ENCODE results near the gene MITF. TPM values are rescaled to one million over a fixed set of nuclear protein-coding genes. Genes with fewer than 3 reads are reported as not detected.

Gene MITF
- total and polyA plus RNA-seq, 2 experiments from 2014 or later, result 73.2 to 99.9 TPM

GRCh38 chr3:69718866-69719586 is 20.2 kb upstream of the MITF start:
- TF ChIP-seq CTCF (IDR thresholded peaks at IDR 0.05; ENCODE audit: low read depth, low read length), result no peak
- no peak for DNase-seq (ENCODE audit: low read depth in 1 of 2, low spot score in 1 of 2)
- H3K4me3 ChIP-seq, result no peak overlapping the region

GRCh38 chr3:69719587-69720122 is 19.6 kb upstream of the MITF start:
- peaks cover 29% of the 10 kb centered on the region for H3K4me1 ChIP-seq (ENCODE audit: low read depth)
- DNase-seq (ENCODE audit: low read depth in 1 of 2, low spot score in 1 of 2), result peak in 1 of 2 donors; percentile 9
- peak overlapping the region; percentile 85 for H3K27ac ChIP-seq
- no peaks in the 10 kb centered on the region for H3K36me3 ChIP-seq
- no peaks in the 10 kb centered on the region for H3K9me3 ChIP-seq (ENCODE audit: low read depth)
- TF ChIP-seq CTCF (IDR thresholded peaks at IDR 0.05; ENCODE audit: low read depth, low read length), result no peak
- H3K27me3 ChIP-seq, result no peaks in the 10 kb centered on the region
- no peak overlapping the region for H3K4me3 ChIP-seq

More at GRCh38 chr3:69718866-69719586, 20.2 kb upstream of the MITF start:
- Histone ChIP-seq H3K9me3 (ENCODE audit: low read depth) (no peaks in the 10 kb centered on the region), H3K27ac (peak overlapping the region; percentile 85), H3K4me1 (ENCODE audit: low read depth) (peaks cover 24% of the 10 kb centered on the region), H3K27me3 (no peaks in the 10 kb centered on the region), H3K36me3 (no peaks in the 10 kb centered on the region)

- Histone ChIP-seq H3K36me3 (no peaks in the 10 kb centered on the region), H3K4me3 (no peak overlapping the region), H3K27me3 (no peaks in the 10 kb centered on the region), H3K27ac (peak overlapping the region; percentile 85), H3K9me3 (ENCODE audit: low read depth) (no peaks in the 10 kb centered on the region), H3K4me1 (ENCODE audit: low read depth) (peaks cover 41% of the 10 kb centered on the region)
- DNase-seq (ENCODE audit: low read depth in 1 of 2, low spot score in 1 of 2), result no peak
- no peak for TF ChIP-seq CTCF (IDR thresholded peaks at IDR 0.05; ENCODE audit: low read depth, low read length)
Observed at GRCh38 chr3:69720824-69721223, 18.4 kb upstream of the MITF start.

- Histone ChIP-seq H3K4me1 (ENCODE audit: low read depth) (peaks cover 50% of the 10 kb centered on the region), H3K4me3 (no peak overlapping the region), H3K36me3 (no peaks in the 10 kb centered on the region), H3K27me3 (no peaks in the 10 kb centered on the region), H3K27ac (no peak overlapping the region), H3K9me3 (ENCODE audit: low read depth) (no peaks in the 10 kb centered on the region)
- no peak for TF ChIP-seq CTCF (IDR thresholded peaks at IDR 0.05; ENCODE audit: low read depth, low read length)
- no peak for DNase-seq (ENCODE audit: low read depth in 1 of 2, low spot score in 1 of 2)
Observed at GRCh38 chr3:69723389-69723788, 15.9 kb upstream of the MITF start.

GRCh38 chr3:69724722-69725435 is 14.4 kb upstream of the MITF start:
- Histone ChIP-seq H3K9me3 (ENCODE audit: low read depth) (no peaks in the 10 kb centered on the region), H3K4me1 (ENCODE audit: low read depth) (peaks cover 41% of the 10 kb centered on the region), H3K27ac (peak overlapping the region; percentile 94), H3K4me3 (no peak overlapping the region), H3K36me3 (no peaks in the 10 kb centered on the region), H3K27me3 (no peaks in the 10 kb centered on the region)
- no peak for TF ChIP-seq CTCF (IDR thresholded peaks at IDR 0.05; ENCODE audit: low read depth, low read length)
- peak; percentile 66 to 73 for DNase-seq (ENCODE audit: low read depth in 1 of 2, low spot score in 1 of 2)

All from cardiac muscle cell (in vitro differentiated cells and primary cell).